BJ (cell line): ENCODE measurements around the gene TEAD3. TPM values are rescaled to one million over a fixed set of nuclear protein-coding genes. Genes with fewer than 3 reads are reported as not detected.
"Not testable (repeated sequence)": the region's sequence is repeated elsewhere in the genome, so short reads cannot be mapped to it uniquely, and the experiment has no call there.

Source experiments
- CTCF ChIA-PET: fragments of 350-600 bp; formaldehyde crosslinking; extraction: SDS; loops from one replicate; lab custom pipeline; 2021; ENCODE audit warnings: antibody characterized with exemption, inconsistent platforms; lab: Yijun Ruan, JAX
- POLR2A ChIA-PET: fragments of 300-600 bp; sonication (Branson Sonifier 250); formaldehyde crosslinking; extraction: SDS; loops from one replicate; lab custom pipeline; 2021; ENCODE audit warnings: antibody characterized with exemption; lab: Charles Lee
- DNase-seq: peaks from one replicate; pipeline ENCODE4 v3.0.0-alpha.2; 2011; ENCODE audit warnings: low read depth
- H3K27me3 ChIP-seq: 2 replicates; pipeline ENCODE4 v1.6.0; 2011; ENCODE audit warnings: low read length; ENCODE audit not compliant: control insufficient read depth, insufficient read depth
- H3K36me3 ChIP-seq: 2 replicates; pipeline ENCODE4 v1.5.1; 2011; ENCODE audit warnings: low read length; ENCODE audit not compliant: control insufficient read depth, insufficient read depth
- H3K4me3 ChIP-seq: 2 replicates; pipeline ENCODE4 v1.5.1; 2011; ENCODE audit warnings: low read depth, mild to moderate bottlenecking, control low read depth, low read length
- CTCF ChIP-seq: IDR thresholded peaks from 2 replicates; pipeline ENCODE4 v1.5.1; 2011; ENCODE audit warnings: low read depth, mild to moderate bottlenecking, control low read depth, inconsistent platforms, low read length, moderate library complexity; ENCODE audit not compliant: insufficient read depth
- polyA plus RNA-seq: library from polyadenylated mRNA; depleted of rRNA; stranded (reverse); fragments of >200 nt; gene quantifications from 2 replicates; pipeline ENCODE4 v1.2.3, GENCODE V29; 2011

TEAD3 gene
- polyA plus RNA-seq, 1 experiment, result 40.6 TPM

DNA sequence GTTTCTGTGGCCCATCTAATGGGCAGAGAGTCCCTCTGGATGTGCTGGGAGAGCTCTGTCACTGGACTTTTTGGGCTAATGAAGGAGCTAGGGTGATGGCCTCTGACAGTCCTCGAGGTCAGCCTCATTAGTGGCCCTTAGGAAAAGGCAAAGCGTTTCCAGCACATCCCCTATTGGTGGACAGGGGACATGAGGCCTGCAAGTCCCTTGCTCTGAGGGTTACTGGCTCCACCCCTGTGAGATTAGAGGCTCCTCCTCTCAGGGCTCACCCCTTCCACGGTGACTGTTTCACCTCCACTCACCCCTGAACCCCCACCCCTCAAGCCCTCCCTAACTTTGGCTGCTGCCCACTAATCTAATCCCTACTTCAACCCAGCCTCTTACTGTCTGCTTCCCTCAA lies 57.6 kb downstream of the TEAD3 start:
- CTCF ChIA-PET, result interaction anchor here (1.4 to 2.6 kb wide), 3 partner anchors 10 to 20 kb away, joined by 3 to 6 read pairs (median 6); no protein-coding TSS in a partner anchor
- Histone ChIP-seq H3K36me3 (no peaks in the 10 kb centered on the region), H3K27me3 (no peaks in the 10 kb centered on the region), H3K4me3 (no peak overlapping the region)
- no peak for DNase-seq
- TF ChIP-seq CTCF, result no peak
- POLR2A ChIA-PET, result no interaction called here

GRCh38 chr6:35438378-35439065 lies 58.4 kb downstream of the TEAD3 start:
- H3K4me3 ChIP-seq, H3K36me3 ChIP-seq, DNase-seq, POLR2A ChIA-PET, H3K27me3 ChIP-seq: not testable (repeated sequence)
- CTCF ChIA-PET, result interaction anchor here (1.0 to 4.2 kb wide), 5 partner anchors 10 to 96 kb away, joined by 3 to 24 read pairs (median 4); no protein-coding TSS in a partner anchor

GRCh38 chr6:35436071-35436857 lies 60.6 kb downstream of the TEAD3 start:
- POLR2A ChIA-PET, result no interaction called here
- Histone ChIP-seq H3K4me3 (no peak overlapping the region), H3K27me3 (no peaks in the 10 kb centered on the region), H3K36me3 (no peaks in the 10 kb centered on the region)
- TF ChIP-seq CTCF, result no peak
- no peak for DNase-seq
- CTCF ChIA-PET, result interaction anchor here (1.1 to 4.2 kb wide), 2 partner anchors 12 to 29 kb away, joined by 3 to 24 read pairs; no protein-coding TSS in a partner anchor

DNA sequence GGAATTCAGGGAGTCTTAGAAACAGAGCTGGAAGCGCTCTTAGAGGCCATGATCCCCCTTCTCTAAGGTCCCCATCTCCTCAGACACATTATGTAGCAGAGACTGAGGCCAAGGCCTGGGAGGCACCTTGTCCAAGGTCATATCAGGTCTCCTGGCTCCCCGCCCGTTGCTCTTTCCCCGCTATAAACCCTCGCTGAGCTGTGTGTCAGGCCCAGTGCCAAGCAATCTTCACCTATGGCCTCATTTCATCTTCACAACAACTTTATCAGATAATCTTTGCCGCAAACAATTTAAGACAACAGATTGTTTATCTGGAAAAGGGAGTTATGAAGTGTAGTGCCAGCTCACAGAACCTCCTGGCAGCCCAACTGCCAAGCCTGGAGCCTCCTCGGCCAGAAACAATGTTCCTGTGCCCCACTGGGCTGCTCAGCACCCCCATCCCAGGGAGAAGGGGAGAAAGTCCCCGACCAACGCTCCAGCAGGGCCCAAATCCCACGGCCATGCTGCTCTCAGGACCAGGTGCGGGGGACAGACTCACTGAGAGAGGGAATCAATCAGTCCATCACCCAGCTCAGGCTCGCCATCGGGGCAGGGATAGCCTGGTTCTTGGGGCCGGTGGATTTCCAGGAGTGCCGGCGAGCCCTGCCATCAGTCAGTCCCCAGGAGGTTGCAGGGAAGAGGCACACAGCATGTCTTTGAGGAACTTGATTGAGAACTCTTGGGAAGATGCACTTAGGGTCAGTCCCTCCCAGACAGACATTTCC lies 61.6 kb downstream of the TEAD3 start:
- POLR2A ChIA-PET, result no interaction called here
- H3K27me3 ChIP-seq, result no peaks in the 10 kb centered on the region

DNA sequence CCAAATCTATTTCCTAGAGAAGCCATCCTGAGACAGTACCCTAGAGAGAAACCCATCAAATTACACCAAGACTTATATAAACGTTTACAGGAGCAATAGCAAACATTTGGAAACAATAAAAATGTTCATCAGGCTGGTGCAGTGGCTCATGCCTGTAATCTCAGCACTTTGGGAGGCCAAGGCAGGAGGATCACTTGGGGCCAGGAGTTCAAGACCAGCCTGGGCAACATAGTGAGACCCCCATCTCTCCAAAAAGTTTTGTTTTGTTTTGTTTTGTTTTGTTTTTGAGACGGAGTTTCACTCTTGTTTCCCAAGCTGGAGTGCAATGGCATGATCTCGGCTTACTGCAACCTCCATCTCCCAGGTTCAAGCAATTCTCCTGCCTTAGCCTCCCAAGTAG lies 64.2 kb downstream of the TEAD3 start:
- H3K36me3 ChIP-seq, DNase-seq, POLR2A ChIA-PET, H3K4me3 ChIP-seq, H3K27me3 ChIP-seq: not testable (repeated sequence)
- CTCF ChIA-PET, result interaction anchor here (1.2 to 1.9 kb wide), 2 partner anchors 13 to 17 kb away, joined by 4 read pairs; no protein-coding TSS in a partner anchor

More for the DNA sequence above, 61.6 kb downstream of the TEAD3 start:
- no peak overlapping the region for H3K4me3 ChIP-seq
- no peak for TF ChIP-seq CTCF
- DNase-seq, result no peak
- H3K36me3 ChIP-seq, result no peaks in the 10 kb centered on the region
- CTCF ChIA-PET, result interaction anchor here (0.7 to 4.2 kb wide), 4 partner anchors 9 to 30 kb away, joined by 3 to 24 read pairs (median 3); no protein-coding TSS in a partner anchor
